ENCODE measurements around the gene UNC93B1. TPM values are rescaled to one million over a fixed set of nuclear protein-coding genes. Genes with fewer than 3 reads are reported as not detected.
"Not testable (repeated sequence)": the region's sequence is repeated elsewhere in the genome, so short reads cannot be mapped to it uniquely, and the experiment has no call there.

UNC93B1 gene
- total RNA-seq, 1 donor from 2014 or later = 121 TPM

- ATAC-seq; H3K4me3 ChIP-seq; intact Hi-C loops (cut with DNase I); H3K27me3 ChIP-seq (ENCODE audit: low read depth); H3K27ac ChIP-seq; H3K36me3 ChIP-seq; H3K9me3 ChIP-seq: not testable (repeated sequence)
- H3K4me1 ChIP-seq = peaks cover 16% of the 10 kb centered on the region
- DNase-seq = peak; percentile 58
- TF ChIP-seq, protein P1, sequence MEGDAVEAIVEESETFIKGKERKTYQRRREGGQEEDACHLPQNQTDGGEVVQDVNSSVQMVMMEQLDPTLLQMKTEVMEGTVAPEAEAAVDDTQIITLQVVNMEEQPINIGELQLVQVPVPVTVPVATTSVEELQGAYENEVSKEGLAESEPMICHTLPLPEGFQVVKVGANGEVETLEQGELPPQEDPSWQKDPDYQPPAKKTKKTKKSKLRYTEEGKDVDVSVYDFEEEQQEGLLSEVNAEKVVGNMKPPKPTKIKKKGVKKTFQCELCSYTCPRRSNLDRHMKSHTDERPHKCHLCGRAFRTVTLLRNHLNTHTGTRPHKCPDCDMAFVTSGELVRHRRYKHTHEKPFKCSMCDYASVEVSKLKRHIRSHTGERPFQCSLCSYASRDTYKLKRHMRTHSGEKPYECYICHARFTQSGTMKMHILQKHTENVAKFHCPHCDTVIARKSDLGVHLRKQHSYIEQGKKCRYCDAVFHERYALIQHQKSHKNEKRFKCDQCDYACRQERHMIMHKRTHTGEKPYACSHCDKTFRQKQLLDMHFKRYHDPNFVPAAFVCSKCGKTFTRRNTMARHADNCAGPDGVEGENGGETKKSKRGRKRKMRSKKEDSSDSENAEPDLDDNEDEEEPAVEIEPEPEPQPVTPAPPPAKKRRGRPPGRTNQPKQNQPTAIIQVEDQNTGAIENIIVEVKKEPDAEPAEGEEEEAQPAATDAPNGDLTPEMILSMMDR (IDR thresholded peaks at IDR 0.05) = peak; percentile 63
These were observed 10.1 kb downstream of the UNC93B1 start for GRCh38 chr11:67993821-67994220.

DNA sequence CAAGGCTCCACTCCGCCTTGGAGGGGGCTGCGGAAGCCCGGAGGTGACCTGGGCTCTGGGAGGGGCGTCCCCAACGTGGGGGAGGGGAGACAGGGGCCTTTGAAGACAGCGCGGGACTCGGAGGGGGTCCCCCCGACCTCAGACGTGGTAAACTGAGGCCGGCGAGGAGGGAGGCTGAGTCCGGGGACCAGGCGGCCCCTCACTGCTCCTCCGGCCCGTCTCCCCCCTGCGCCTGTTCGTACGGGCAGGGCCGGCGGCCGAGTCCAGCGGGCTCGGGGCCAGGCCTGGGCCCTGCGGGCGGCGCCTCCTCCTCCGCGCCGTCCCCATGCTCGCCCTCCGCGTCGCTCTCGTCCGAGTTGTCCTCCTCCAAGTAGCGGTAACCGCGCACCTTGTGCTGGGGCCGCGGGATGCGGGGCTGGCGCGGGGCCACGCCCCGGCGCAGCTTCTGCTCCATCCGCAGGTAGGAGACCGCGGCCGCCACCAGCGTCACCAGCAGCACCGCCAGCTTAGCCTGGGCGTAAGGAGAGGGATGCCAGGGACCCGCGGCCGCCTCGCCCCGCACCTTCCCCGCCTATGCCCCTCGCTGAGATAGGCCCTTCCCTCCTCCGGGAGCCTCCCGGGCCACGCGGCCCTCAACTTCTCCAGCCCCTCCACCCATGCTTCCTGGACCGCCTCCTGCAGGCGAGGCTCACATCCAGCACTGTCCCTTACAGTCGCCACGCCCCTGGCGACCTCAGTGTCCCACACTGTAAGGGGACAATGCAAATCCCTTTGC is 12.4 kb downstream of the UNC93B1 start:
- H3K27ac ChIP-seq; H3K9me3 ChIP-seq; ATAC-seq; H3K4me1 ChIP-seq; H3K36me3 ChIP-seq; H3K4me3 ChIP-seq; DNase-seq; intact Hi-C loops (cut with DNase I); H3K27me3 ChIP-seq (ENCODE audit: low read depth): not testable (repeated sequence)

DNA sequence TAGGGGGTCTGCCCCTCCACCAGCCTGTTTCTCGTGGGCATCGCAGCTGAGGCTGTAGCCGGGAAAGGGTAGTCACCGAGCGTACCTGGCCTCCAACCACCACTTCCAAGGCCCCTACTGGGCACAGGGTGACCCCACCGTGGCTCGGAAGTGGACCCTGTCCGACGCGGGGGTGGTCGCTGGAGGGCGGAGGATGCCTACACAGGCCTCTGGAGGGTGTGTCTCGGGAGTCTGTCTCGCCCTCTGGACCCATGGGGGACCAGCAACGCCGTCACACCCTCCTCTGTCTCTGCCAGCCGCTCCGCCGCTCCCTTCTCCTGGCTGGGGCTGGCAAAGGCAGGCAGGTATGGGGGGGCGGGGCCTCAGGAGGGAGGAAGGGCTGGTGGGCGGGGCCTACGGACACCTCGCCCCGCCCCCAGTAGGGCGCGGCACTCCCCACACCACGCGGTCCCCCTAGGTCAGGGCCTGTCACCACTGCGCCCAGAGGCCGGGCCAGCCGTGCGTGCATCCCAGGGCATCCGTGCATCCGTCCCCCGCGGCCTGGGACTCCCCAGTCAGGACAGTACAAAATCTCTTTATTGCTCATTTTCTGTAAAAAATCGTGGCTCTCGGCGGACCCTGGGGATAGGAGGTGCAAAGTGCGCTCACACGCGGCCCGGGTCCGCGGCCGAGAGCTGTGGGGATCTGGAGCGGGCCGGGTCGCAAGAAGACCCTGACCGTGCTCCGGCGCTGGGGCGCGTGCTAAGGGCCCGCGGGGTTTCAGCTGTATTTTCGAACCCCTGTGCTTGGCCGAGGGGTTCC is 13.2 kb downstream of the UNC93B1 start:
- H3K27ac ChIP-seq; H3K9me3 ChIP-seq; H3K27me3 ChIP-seq (ENCODE audit: low read depth); DNase-seq; intact Hi-C loops (cut with DNase I); H3K36me3 ChIP-seq; H3K4me1 ChIP-seq; H3K4me3 ChIP-seq: not testable (repeated sequence)
- peak in 1 of 2 donors; percentile 77 for ATAC-seq

GRCh38 chr11:67985302-67985701 is 18.6 kb downstream of the UNC93B1 start:
- intact Hi-C loops (cut with DNase I); H3K27me3 ChIP-seq (ENCODE audit: low read depth); H3K27ac ChIP-seq; H3K36me3 ChIP-seq; H3K9me3 ChIP-seq; H3K4me1 ChIP-seq; H3K4me3 ChIP-seq; ATAC-seq; DNase-seq: not testable (repeated sequence)

- DNase-seq (no peak), ATAC-seq (no peak)
- TF ChIP-seq, protein P1 (IDR thresholded peaks at IDR 0.05) = no peak
- Histone ChIP-seq H3K27me3 (ENCODE audit: low read depth) (no peaks in the 10 kb centered on the region), H3K36me3 (no peaks in the 10 kb centered on the region), H3K4me1 (no peaks in the 10 kb centered on the region), H3K9me3 (no peaks in the 10 kb centered on the region), H3K4me3 (no peak overlapping the region), H3K27ac (no peak overlapping the region)
- intact Hi-C loops (cut with DNase I) = no loop called here
These were observed 19.9 kb downstream of the UNC93B1 start for GRCh38 chr11:67983951-67984350.

DNA sequence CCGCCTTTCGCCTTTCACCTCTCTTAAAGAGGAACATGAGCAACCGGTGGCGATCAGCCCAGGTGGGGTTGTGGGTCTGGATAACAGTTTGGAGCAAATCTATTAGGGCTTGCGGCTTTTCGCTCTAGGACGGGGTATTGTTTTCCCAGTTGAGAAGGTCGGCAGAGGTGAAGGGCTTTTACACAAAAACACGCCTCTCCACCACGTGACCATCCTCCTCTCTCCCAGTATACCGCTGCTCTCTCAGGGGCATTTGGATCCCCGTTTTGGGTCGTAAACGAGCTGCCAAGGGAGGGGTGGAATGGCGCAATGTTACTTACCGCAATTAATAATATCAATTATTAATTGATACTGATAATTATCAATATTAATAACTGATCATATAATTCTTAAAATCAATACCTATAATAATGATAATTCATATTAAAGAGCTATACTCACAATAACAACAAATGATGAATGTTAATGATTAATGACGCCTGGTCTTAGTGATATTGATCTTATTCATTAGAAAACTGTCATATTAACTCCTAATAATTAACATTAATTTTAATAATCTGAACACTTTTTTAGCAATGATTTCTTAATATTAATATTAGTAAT is 21.5 kb downstream of the UNC93B1 start:
- ATAC-seq; H3K27ac ChIP-seq; H3K27me3 ChIP-seq (ENCODE audit: low read depth): not testable (repeated sequence)

GRCh38 chr11:67981226-67981625 is 22.7 kb downstream of the UNC93B1 start:
- H3K27me3 ChIP-seq (ENCODE audit: low read depth); H3K9me3 ChIP-seq; H3K36me3 ChIP-seq; ATAC-seq; H3K4me1 ChIP-seq; DNase-seq; intact Hi-C loops (cut with DNase I); H3K4me3 ChIP-seq; H3K27ac ChIP-seq: not testable (repeated sequence)

More for the DNA sequence above, 21.5 kb downstream of the UNC93B1 start:
- intact Hi-C loops (cut with DNase I); DNase-seq; H3K4me1 ChIP-seq; H3K4me3 ChIP-seq; H3K36me3 ChIP-seq; H3K9me3 ChIP-seq: not testable (repeated sequence)

GRCh38 chr11:67978766-67979418 is 25.0 kb downstream of the UNC93B1 start:
- H3K9me3 ChIP-seq; H3K27me3 ChIP-seq (ENCODE audit: low read depth); H3K27ac ChIP-seq; H3K4me1 ChIP-seq; ATAC-seq; intact Hi-C loops (cut with DNase I); H3K4me3 ChIP-seq; H3K36me3 ChIP-seq: not testable (repeated sequence)
- peak; percentile 61 for DNase-seq

DNA sequence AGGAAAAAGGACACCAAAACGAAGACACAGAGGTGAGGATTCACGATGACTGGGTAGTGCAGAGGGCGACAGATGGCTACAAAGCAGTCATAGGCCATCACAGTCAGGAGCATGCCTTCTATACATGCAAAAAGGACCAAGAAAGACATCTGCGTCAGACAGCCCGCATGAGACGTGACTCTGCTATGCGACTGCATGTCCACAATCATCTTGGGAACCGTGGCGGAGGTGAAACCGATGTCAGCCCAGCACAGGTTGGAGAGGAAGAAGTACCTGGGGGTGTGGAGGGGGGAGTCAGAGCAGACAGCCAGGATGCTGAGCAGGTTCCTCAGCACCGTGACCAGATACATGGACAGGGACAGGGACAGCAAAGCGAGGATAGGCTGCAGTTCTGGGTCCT is 29.2 kb downstream of the UNC93B1 start:
- DNase-seq; H3K36me3 ChIP-seq; ATAC-seq; intact Hi-C loops (cut with DNase I); H3K4me1 ChIP-seq; H3K9me3 ChIP-seq; H3K27ac ChIP-seq; H3K4me3 ChIP-seq; H3K27me3 ChIP-seq (ENCODE audit: low read depth): not testable (repeated sequence)

DNA sequence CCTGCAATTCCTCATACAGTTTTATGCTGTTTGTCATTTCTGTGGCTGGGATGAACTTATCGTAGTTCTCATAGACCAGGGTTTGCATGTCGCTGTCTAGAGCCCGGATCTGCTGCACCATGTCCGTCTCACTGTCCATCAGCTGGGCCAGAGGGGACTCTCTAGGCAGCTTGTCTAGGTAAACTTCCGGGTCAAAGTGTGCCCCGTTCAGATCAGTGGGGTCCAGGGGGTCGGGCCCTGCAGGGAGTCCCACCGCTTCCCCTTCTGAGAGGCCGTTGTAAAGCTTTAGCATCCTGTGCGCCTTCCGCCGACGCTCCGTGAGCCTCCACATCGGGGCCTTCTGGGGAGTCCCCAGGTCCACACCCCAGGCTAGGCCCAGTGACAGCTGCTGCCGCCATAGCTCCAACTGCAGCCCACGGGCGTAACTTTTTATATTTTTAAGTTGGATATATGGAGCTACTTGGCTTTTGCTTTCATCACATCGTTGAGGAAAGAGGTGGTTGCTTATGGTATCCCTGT is 38.0 kb downstream of the UNC93B1 start:
- DNase-seq; H3K27ac ChIP-seq; H3K9me3 ChIP-seq; intact Hi-C loops (cut with DNase I); ATAC-seq; H3K36me3 ChIP-seq; H3K4me3 ChIP-seq; H3K27me3 ChIP-seq (ENCODE audit: low read depth); H3K4me1 ChIP-seq: not testable (repeated sequence)

- H3K27ac ChIP-seq; H3K4me3 ChIP-seq; H3K27me3 ChIP-seq (ENCODE audit: low read depth); ATAC-seq; H3K4me1 ChIP-seq; intact Hi-C loops (cut with DNase I); H3K36me3 ChIP-seq; H3K9me3 ChIP-seq; DNase-seq: not testable (repeated sequence)
These were observed 39.2 kb downstream of the UNC93B1 start for GRCh38 chr11:67964746-67965145.
